PC-9 (cell line): ENCODE data around the gene TMEM30B. TPM values are rescaled to one million over a fixed set of nuclear protein-coding genes. Genes with fewer than 3 reads are reported as not detected.
A peak's percentile ranks its signal among the peaks of the same experiment; 100 is the strongest.

Source experiments
- BruUV-seq: library from RNA; stranded (reverse); fragments of 400-500 nt; replicated peaks from 2 replicates; lab custom pipeline; 2021; lab: Mats Ljungman, UMichigan
- CTCF ChIA-PET: fragments of 300-600 bp; sonication (Branson Sonifier 250); formaldehyde crosslinking; loops from one replicate; lab custom pipeline; 2022; ENCODE audit warnings: antibody characterized with exemption; lab: Charles Lee
- POLR2A ChIA-PET: fragments of 300-600 bp; sonication (Branson Sonifier 250); formaldehyde crosslinking; loops from one replicate; lab custom pipeline; 2022; ENCODE audit warnings: antibody characterized with exemption; ENCODE audit not compliant: unreplicated experiment; lab: Charles Lee
- DNase-seq, 2 experiments: peaks; one replicate each; pipeline versions ENCODE4 v3.0.0 to v3.0.0-alpha.2; 2015 to 2022; ENCODE audit warnings: mixed read lengths in 1 of 2
- H2AFZ ChIP-seq: fragments of 200-600 bp; sonication (generic); 2 replicates; pipeline ENCODE4 v1.8.1; 2017; ENCODE audit warnings: antibody characterized with exemption
- H3F3A ChIP-seq: fragments of 200-600 bp; sonication (generic); 2 replicates; pipeline ENCODE4 v1.8.1; 2017; ENCODE audit warnings: antibody characterized with exemption, mild to moderate bottlenecking, low read depth; ENCODE audit not compliant: insufficient read depth
- H3K27ac ChIP-seq: fragments of 200-600 bp; sonication (generic); 2 replicates; pipeline ENCODE4 v1.6.1; 2016; ENCODE audit warnings: mixed run types
- H3K27me3 ChIP-seq: fragments of 200-600 bp; sonication (generic); 2 replicates; pipeline ENCODE4 v1.6.1; 2016; ENCODE audit warnings: low read depth, mixed run types; ENCODE audit not compliant: insufficient read depth
- H3K36me3 ChIP-seq: fragments of 200-600 bp; sonication (generic); 2 replicates; pipeline ENCODE4 v1.6.1; 2016; ENCODE audit warnings: low read depth, mixed run types
- H3K4me1 ChIP-seq: fragments of 200-600 bp; sonication (generic); replicated peaks from 2 replicates; pipeline ENCODE4 v1.6.1; 2016; ENCODE audit warnings: mixed run types; ENCODE audit not compliant: insufficient read depth
- H3K4me2 ChIP-seq: fragments of 200-600 bp; sonication (generic); 2 replicates; pipeline ENCODE4 v1.6.1; 2017; ENCODE audit warnings: mixed run types
- H3K4me3 ChIP-seq: fragments of 200-600 bp; sonication (generic); 2 replicates; pipeline ENCODE4 v1.6.1; 2016; ENCODE audit warnings: mixed run types
- H3K79me2 ChIP-seq: fragments of 200-600 bp; sonication (generic); 2 replicates; pipeline ENCODE4 v1.6.1; 2017; ENCODE audit warnings: low read depth, mixed run types
- H3K9me2 ChIP-seq: fragments of 200-600 bp; sonication (generic); 2 replicates; pipeline ENCODE4 v1.8.1; 2017; ENCODE audit warnings: mild to moderate bottlenecking; ENCODE audit not compliant: insufficient read depth
- H3K9me3 ChIP-seq: fragments of 200-600 bp; sonication (generic); 2 replicates; pipeline ENCODE4 v1.8.1; 2016; ENCODE audit warnings: low read depth; ENCODE audit not compliant: insufficient read depth
- H4K20me1 ChIP-seq: fragments of 200-600 bp; sonication (generic); 2 replicates; pipeline ENCODE4 v1.8.1; 2017; ENCODE audit not compliant: insufficient read depth
- EZH2 ChIP-seq: fragments of 200-600 bp; sonication (generic); IDR thresholded peaks from 2 replicates; pipeline ENCODE4 v1.8.0; 2017; ENCODE audit warnings: antibody characterized with exemption, low read depth
- intact Hi-C: fragments of 100-400 bp; cut with micrococcal nuclease; formaldehyde crosslinking; loops from one replicate; pipeline ENCODE4 v1.10.0; 2022; ENCODE audit not compliant: unreplicated experiment
- total RNA-seq: library from RNA; stranded (reverse); gene quantifications from 2 replicates; pipeline ENCODE4 v1.2.3, GENCODE V29; 2021
- TF ChIP-seq, protein P1 (sequence below): fragments of 200-600 bp; sonication (generic); conservative IDR thresholded peaks from 2 replicates; pipeline ENCODE4 v1.6.1; 2017; ENCODE audit warnings: mixed run types, antibody characterized with exemption, mild to moderate bottlenecking, moderate library complexity

TMEM30B gene
- total RNA-seq, 1 experiment from 2014 or later = 19.6 TPM

- H3K27me3 ChIP-seq = no peaks in the 10 kb centered on the region
- H3K79me2 ChIP-seq = no peaks in the 10 kb centered on the region
- H3F3A ChIP-seq = peaks cover 6% of the 10 kb centered on the region; the same call in 1 of the 2 replicates
- H4K20me1 ChIP-seq = no peaks in the 10 kb centered on the region
- no peaks in the 10 kb centered on the region for H3K4me1 ChIP-seq
- no peak for TF ChIP-seq EZH2
- TF ChIP-seq, protein P1, sequence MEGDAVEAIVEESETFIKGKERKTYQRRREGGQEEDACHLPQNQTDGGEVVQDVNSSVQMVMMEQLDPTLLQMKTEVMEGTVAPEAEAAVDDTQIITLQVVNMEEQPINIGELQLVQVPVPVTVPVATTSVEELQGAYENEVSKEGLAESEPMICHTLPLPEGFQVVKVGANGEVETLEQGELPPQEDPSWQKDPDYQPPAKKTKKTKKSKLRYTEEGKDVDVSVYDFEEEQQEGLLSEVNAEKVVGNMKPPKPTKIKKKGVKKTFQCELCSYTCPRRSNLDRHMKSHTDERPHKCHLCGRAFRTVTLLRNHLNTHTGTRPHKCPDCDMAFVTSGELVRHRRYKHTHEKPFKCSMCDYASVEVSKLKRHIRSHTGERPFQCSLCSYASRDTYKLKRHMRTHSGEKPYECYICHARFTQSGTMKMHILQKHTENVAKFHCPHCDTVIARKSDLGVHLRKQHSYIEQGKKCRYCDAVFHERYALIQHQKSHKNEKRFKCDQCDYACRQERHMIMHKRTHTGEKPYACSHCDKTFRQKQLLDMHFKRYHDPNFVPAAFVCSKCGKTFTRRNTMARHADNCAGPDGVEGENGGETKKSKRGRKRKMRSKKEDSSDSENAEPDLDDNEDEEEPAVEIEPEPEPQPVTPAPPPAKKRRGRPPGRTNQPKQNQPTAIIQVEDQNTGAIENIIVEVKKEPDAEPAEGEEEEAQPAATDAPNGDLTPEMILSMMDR = no peak
- H3K4me2 ChIP-seq = no peak overlapping the region
- H3K9me3 ChIP-seq = no peaks in the 10 kb centered on the region
- no peak overlapping the region for H2AFZ ChIP-seq
- CTCF ChIA-PET = interaction anchor here (0.7 to 1.1 kb wide), 5 partner anchors 11 to 565 kb away, joined by 3 to 9 read pairs (median 5); no protein-coding TSS in a partner anchor
- DNase-seq = no peak
- H3K27ac ChIP-seq = no peak overlapping the region
- no TSS peak for BruUV-seq
- no peaks in the 10 kb centered on the region for H3K9me2 ChIP-seq
- no peaks in the 10 kb centered on the region for H3K36me3 ChIP-seq
- no peak overlapping the region for H3K4me3 ChIP-seq
- intact Hi-C loops = loop anchor here (1.0 to 5.0 kb wide), 5 partner anchors 17 to 894 kb away; no protein-coding TSS in a partner anchor
- POLR2A ChIA-PET = interaction anchor here (0.6 kb wide), 2 partner anchors 234 to 270 kb away, joined by 3 to 6 read pairs; no protein-coding TSS in a partner anchor
These were observed 12.3 kb downstream of the TMEM30B start for GRCh38 chr14:61268812-61269211.

DNA sequence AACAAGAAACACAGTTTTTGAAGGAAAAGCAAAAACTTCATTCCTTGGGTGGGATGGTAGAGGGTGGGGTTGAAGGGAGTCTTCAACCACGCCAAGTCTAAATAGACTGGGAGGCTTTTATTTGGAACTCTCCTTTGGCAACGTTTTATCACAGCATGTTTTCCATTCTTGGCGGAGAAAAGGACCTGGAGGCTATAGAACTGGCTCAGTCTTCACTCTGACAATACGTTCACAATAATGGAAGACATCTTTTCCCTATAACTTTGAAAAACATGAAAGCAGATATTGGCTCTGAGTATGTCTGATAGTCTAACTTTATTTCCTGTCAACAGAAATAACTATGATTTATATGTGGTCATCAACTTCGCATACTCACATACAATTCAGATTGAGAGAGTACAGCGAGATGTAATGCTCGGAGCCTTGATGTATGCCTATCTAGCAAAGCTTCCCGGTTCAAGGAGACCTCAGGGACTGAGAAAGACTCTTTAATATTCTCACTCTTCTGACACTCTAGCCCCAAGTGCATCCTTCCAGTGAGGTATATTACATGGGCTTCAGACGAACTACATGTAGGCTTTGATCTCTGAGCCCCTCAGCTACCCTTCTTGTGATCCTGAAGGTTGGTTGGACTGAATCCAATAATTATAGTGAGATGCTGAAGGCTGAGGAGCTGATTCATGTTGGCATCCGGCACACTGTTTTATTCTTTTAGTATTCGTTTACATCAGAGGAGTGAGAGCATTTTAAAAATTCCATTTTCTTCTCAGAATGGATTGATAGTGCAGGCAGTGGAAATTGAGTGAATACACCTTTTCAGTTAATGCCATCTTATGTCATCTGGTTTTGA is 14.0 kb downstream of the TMEM30B start:
- H4K20me1 ChIP-seq = no peaks in the 10 kb centered on the region
- H3K9me2 ChIP-seq = no peaks in the 10 kb centered on the region
- H3K4me3 ChIP-seq = no peak overlapping the region
- POLR2A ChIA-PET = interaction anchor here (0.6 kb wide), 2 partner anchors 119 to 219 kb away, joined by 3 to 5 read pairs; no protein-coding TSS in a partner anchor
- CTCF ChIA-PET = no interaction called here
- no peak overlapping the region for H3K27ac ChIP-seq
- TF ChIP-seq EZH2 = no peak
- TF ChIP-seq, protein P1 = no peak
- no peaks in the 10 kb centered on the region for H3K27me3 ChIP-seq
- no peaks in the 10 kb centered on the region for H3K36me3 ChIP-seq
- H3K79me2 ChIP-seq = no peaks in the 10 kb centered on the region
- intact Hi-C loops = loop anchor here (5.0 kb wide), 1 partner anchor 640 kb away; no protein-coding TSS in a partner anchor
- H3K4me1 ChIP-seq = no peaks in the 10 kb centered on the region
- no peak overlapping the region for H3K4me2 ChIP-seq
- H2AFZ ChIP-seq = 0 out of 2 replicates have a peak overlapping the region, but pooled peaks have one; percentile 13
- no peaks in the 10 kb centered on the region for H3K9me3 ChIP-seq
- no TSS peak for BruUV-seq
- DNase-seq = no peak
- H3F3A ChIP-seq = peaks cover 6% of the 10 kb centered on the region; the same call in 1 of the 2 replicates

DNA sequence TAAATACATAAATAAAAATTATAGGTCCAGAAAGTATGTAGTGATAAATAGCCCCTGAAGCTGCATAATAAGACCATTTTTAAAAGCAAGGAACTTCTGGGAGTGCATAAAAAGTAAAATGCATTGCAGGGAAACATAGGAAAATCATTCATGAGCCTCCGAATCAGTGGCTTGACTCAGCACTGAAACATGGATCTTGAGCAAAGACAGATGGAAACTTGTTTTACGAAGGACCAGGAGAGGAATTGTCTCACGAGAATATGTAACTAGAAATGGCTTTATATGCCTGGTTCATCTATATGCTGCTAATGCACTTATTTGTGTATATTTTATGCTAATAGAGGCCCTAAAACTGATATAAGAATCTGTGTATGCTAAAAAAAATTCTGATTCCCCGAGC is 14.7 kb downstream of the TMEM30B start:
- no TSS peak for BruUV-seq
- no peaks in the 10 kb centered on the region for H3K9me2 ChIP-seq
- TF ChIP-seq EZH2 = no peak
- TF ChIP-seq, protein P1 = no peak
- no peaks in the 10 kb centered on the region for H4K20me1 ChIP-seq
- intact Hi-C loops = loop anchor here (5.0 kb wide), 1 partner anchor 639 kb away; no protein-coding TSS in a partner anchor
- no peaks in the 10 kb centered on the region for H3K4me1 ChIP-seq
- CTCF ChIA-PET = interaction anchor here (0.6 kb wide), 1 partner anchor 480 kb away, joined by 6 read pairs; no protein-coding TSS in a partner anchor
- H2AFZ ChIP-seq = no peak overlapping the region
- H3K4me2 ChIP-seq = no peak overlapping the region
- no peaks in the 10 kb centered on the region for H3K79me2 ChIP-seq
- POLR2A ChIA-PET = no interaction called here
- H3F3A ChIP-seq = peaks cover 6% of the 10 kb centered on the region; the same call in 1 of the 2 replicates
- no peak overlapping the region for H3K4me3 ChIP-seq
- no peak overlapping the region for H3K27ac ChIP-seq
- no peaks in the 10 kb centered on the region for H3K27me3 ChIP-seq
- H3K36me3 ChIP-seq = no peaks in the 10 kb centered on the region
- no peak for DNase-seq
- H3K9me3 ChIP-seq = no peaks in the 10 kb centered on the region
